Measurements from ENCODE around the gene RNF34.

The RNF34 gene

GRCh38 chr12:121468499-121468801 is 68.5 kb downstream of the RNF34 start:
- DNase-seq = no peak

DNA sequence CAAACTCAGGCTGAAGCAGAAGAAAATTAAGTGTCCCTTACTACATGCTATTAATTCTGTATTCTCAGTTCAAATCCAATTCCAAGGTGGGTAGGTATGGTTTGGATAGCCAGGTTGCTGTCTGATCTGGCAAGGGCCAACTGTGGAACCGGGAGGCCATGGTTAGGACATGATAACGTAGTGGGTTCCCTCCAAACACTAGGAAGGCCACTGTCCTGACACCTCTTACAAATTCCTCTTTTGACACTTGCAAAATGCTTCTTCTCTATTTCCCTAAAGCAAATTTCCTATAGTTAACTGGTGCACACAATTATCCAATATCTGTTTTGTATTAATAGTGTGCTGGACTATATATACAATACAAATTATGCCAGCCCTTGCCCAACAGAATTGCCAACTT is 70.8 kb downstream of the RNF34 start:
- DNase-seq = no peak

GRCh38 chr12:121472150-121472905 is 72.4 kb downstream of the RNF34 start:
- DNase-seq = no peak

All from stimulated activated CD4-positive, alpha-beta T cell treated with anti-CD3 and anti-CD28 coated beads, Interleukin-1b, Interleukin-23, amount 100 ng/mL, for 48 hours (primary cell).